NT2/D1 (cell line): ENCODE results near the gene APRT.

ENCODE experiments used
- SUZ12 ChIP-seq: IDR thresholded peaks from 2 replicates; pipeline ENCODE4 v1.6.1; 2011; ENCODE audit not compliant: insufficient read length, insufficient read depth; ENCODE audit errors: extremely low read depth
- YY1 ChIP-seq: IDR thresholded peaks from 2 replicates; pipeline ENCODE4 v1.6.1; 2011; ENCODE audit not compliant: insufficient read length, insufficient read depth
- ZNF274 ChIP-seq: IDR thresholded peaks from 2 replicates; pipeline ENCODE4 v1.6.1; 2011; ENCODE audit warnings: mild to moderate bottlenecking, low read depth, low read length

DNA sequence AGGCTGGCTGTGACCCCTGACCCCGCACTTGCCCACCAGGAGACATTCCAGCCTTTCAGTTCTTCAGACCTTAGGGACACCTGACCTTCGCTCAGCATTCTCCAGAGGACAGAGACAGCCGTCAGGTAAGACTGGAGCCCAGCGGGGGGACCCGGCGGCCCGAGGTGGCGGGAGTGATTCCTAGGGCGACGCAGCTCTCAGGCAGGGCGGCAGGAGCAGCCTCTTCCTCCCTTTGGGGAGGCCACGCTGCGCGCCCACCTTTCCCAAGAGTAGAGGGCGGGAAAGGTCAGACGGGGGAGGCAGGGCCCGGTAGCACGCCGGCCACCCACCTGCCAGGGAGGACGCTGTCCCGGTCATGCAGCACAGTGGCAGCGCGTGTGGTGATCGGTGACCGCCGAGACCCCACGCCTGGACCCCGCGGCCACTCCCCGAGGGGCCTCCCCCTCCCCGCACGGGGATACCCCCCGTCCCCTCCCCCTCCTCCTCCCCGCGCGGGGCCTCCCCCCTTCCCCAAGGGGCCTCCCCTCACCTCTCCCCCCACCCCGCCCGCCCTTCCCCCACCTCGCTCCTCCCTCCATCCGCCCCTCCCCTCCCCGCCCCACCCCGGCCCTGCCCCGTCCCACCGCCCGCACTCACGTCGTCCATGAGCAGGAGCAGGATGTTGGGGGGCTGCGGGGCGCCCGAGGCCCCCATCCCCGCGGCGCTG lies 44.5 kb upstream of the APRT start:
- no peak for TF ChIP-seq SUZ12
- no peak for TF ChIP-seq YY1
- no peak for TF ChIP-seq ZNF274
